PC-9 (cell line): Measurements from ENCODE around the gene NHLRC1.

Source experiments
- CTCF ChIP-seq: fragments of 200-600 bp; sonication (generic); conservative IDR thresholded peaks from 2 replicates; pipeline ENCODE4 v1.6.1; 2017; ENCODE audit warnings: mixed run types, antibody characterized with exemption, mild to moderate bottlenecking, moderate library complexity
- EZH2 ChIP-seq: fragments of 200-600 bp; sonication (generic); IDR thresholded peaks from 2 replicates; pipeline ENCODE4 v1.8.0; 2017; ENCODE audit warnings: antibody characterized with exemption, low read depth

- TF ChIP-seq CTCF (no peak), EZH2 (no peak)
Measured at GRCh38 chr6:18090349-18090786, 32.1 kb downstream of the NHLRC1 start.
